ENCODE measurements around the gene BLOC1S6.
A peak's percentile ranks its signal among the peaks of the same experiment; 100 is the strongest.

The BLOC1S6 gene

GRCh38 chr15:45587095-45587862 lies at the start of gene BLOC1S6:
Gene BLOC1S6, plus strand, starts transcription at chr15:45587379. Its CDS starts 65 bp downstream, at chr15:45587444.
- peak; percentile 83 for DNase-seq (ENCODE audit: low read depth)

GRCh38 chr15:45539680-45540079 lies 47.5 kb upstream of the BLOC1S6 start:
- DNase-seq (ENCODE audit: low read depth) = no peak

GRCh38 chr15:45540531-45540930 lies 46.6 kb upstream of the BLOC1S6 start:
- no peak for DNase-seq (ENCODE audit: low read depth)

- DNase-seq (ENCODE audit: low read depth) = no peak
Measured at GRCh38 chr15:45543051-45543450, 44.1 kb upstream of the BLOC1S6 start.

GRCh38 chr15:45544266-45545023 lies 42.7 kb upstream of the BLOC1S6 start:
- no peak for DNase-seq (ENCODE audit: low read depth)

- DNase-seq (ENCODE audit: low read depth) = no peak
Measured at GRCh38 chr15:45546789-45547188, 40.4 kb upstream of the BLOC1S6 start.

- DNase-seq (ENCODE audit: low read depth) = no peak
Measured at GRCh38 chr15:45548753-45549520, 38.2 kb upstream of the BLOC1S6 start.

GRCh38 chr15:45549541-45550220 lies 37.5 kb upstream of the BLOC1S6 start:
- DNase-seq (ENCODE audit: low read depth) = no peak

GRCh38 chr15:45550436-45550835 lies 36.7 kb upstream of the BLOC1S6 start:
- no peak for DNase-seq (ENCODE audit: low read depth)

GRCh38 chr15:45551676-45552075 lies 35.5 kb upstream of the BLOC1S6 start:
- DNase-seq (ENCODE audit: low read depth) = no peak

GRCh38 chr15:45555934-45556608 lies 31.1 kb upstream of the BLOC1S6 start:
- no peak for DNase-seq (ENCODE audit: low read depth)

GRCh38 chr15:45572617-45573016 lies 14.6 kb upstream of the BLOC1S6 start:
- DNase-seq (ENCODE audit: low read depth) = no peak

GRCh38 chr15:45573961-45574629 lies 13.1 kb upstream of the BLOC1S6 start:
- DNase-seq (ENCODE audit: low read depth) = no peak

GRCh38 chr15:45581919-45582318 lies 5.3 kb upstream of the BLOC1S6 start:
- no peak for DNase-seq (ENCODE audit: low read depth)

- no peak for DNase-seq (ENCODE audit: low read depth)
Measured at GRCh38 chr15:45583731-45584639, 3.2 kb upstream of the BLOC1S6 start.

GRCh38 chr15:45585069-45585791 lies 1.9 kb upstream of the BLOC1S6 start:
- no peak for DNase-seq (ENCODE audit: low read depth)

- no peak for DNase-seq (ENCODE audit: low read depth)
Measured at GRCh38 chr15:45586125-45586524, 1.1 kb upstream of the BLOC1S6 start.

GRCh38 chr15:45586601-45587094 lies 531 bp upstream of the BLOC1S6 start:
- no peak for DNase-seq (ENCODE audit: low read depth)

- no peak for DNase-seq (ENCODE audit: low read depth)
Measured at GRCh38 chr15:45587863-45588170, 638 bp downstream of the BLOC1S6 start.
